Stomach (tissue), 4 donors: ENCODE measurements around the gene MATN4.

ENCODE experiments used
- CTCF ChIP-seq, 7 experiments: fragments of 450-650 bp in 4 of 7; fragments of 200-600 bp in 3 of 7; sonication (generic) in 3 of 7; IDR thresholded peaks; one replicate each; pipeline ENCODE4 v1.5.1; 2016 to 2019; ENCODE audit warnings: antibody characterized with exemption in 7 of 7, control low read depth in 2 of 7, mild to moderate bottlenecking in 1 of 7
- EP300 ChIP-seq: sonication (generic); formaldehyde crosslinking; IDR thresholded peaks from one replicate; pipeline ENCODE4 v1.6.1; 2017; ENCODE audit warnings: antibody characterized with exemption
- POLR2A ChIP-seq, 4 donors: fragments of 450-650 bp; IDR thresholded peaks; one replicate each; pipeline ENCODE4 v1.6.1; 2016; ENCODE audit warnings: antibody characterized with exemption in 4 of 4, control low read depth in 2 of 4, mild to moderate bottlenecking in 1 of 4, moderate library complexity in 1 of 4
- POLR2AphosphoS5 ChIP-seq, 3 donors: sonication (generic); formaldehyde crosslinking; IDR thresholded peaks; one replicate each; pipeline ENCODE4 v1.6.1; 2016; ENCODE audit warnings: antibody characterized with exemption in 3 of 3

DNA sequence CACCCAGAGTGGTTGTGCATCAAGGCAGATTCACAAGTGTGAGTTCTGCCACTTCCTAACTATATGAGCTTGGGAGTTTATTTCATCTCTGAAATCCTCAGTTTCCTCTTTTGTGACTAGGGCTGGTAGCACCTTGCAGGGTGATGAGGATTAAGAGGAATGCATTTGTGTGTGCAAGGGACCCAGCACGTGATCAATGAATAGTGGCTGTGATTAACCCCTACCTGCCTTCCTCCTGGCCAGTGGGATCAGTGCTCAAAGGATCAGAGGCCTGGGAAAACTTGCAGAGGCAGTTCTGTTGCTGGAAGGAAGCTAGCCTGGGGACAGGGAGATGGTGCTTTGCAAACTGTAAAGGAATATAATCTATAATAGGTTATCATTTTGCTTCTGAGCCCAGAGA, 32.9 kb upstream of the MATN4 start:
- TF ChIP-seq POLR2AphosphoS5 (IDR thresholded peaks at IDR 0.05): peak in 2 of 3 donors; percentile 11 to 14
- TF ChIP-seq CTCF (IDR thresholded peaks at IDR 0.05): no peak
- TF ChIP-seq POLR2A (IDR thresholded peaks at IDR 0.05): no peak
- TF ChIP-seq EP300: no peak
